IPS-15b (cell line): Measurements from ENCODE around the gene USP24.

Experiments used
- H3K27me3 ChIP-seq: one replicate; pipeline ENCODE4 v1.6.1; 2013; ENCODE audit warnings: low read length; ENCODE audit not compliant: control insufficient read depth, insufficient read depth
- H3K36me3 ChIP-seq: one replicate; pipeline ENCODE4 v1.6.1; 2013; ENCODE audit warnings: low read length; ENCODE audit not compliant: control insufficient read depth, insufficient read depth
- H3K4me1 ChIP-seq: one replicate; pipeline ENCODE4 v1.6.1; 2013; ENCODE audit warnings: mild to moderate bottlenecking, low read length; ENCODE audit not compliant: control insufficient read depth, insufficient read depth
- H3K4me3 ChIP-seq: one replicate; pipeline ENCODE4 v1.5.1; 2013; ENCODE audit warnings: low read depth, low read length
- H3K9ac ChIP-seq: one replicate; pipeline ENCODE4 v1.6.1; 2013; ENCODE audit warnings: low read depth, mild to moderate bottlenecking, low read length
- H3K9me3 ChIP-seq: one replicate; pipeline ENCODE4 v1.6.1; 2013; ENCODE audit warnings: mild to moderate bottlenecking, low read length; ENCODE audit not compliant: control insufficient read depth, insufficient read depth

The USP24 gene

DNA sequence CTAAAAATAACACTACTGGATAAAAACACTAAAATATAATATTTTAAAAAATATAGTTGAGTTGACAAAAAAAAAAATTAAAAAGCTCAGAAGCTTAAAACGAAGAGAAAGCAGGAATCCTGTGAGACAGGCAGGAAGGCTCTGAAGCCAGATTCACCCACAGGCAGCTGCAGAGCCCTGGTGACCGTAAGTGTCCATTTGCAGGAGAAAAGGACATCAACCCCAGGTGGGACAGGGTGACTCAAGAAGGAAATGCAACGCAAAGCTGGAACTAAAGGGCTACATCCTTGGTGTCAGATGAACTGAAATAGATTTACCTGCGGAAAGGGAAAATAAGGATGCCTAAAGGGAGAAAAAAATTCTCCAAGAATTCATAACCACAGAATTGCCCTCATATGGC lies 46.8 kb downstream of the USP24 start:
- Histone ChIP-seq H3K36me3 (no peaks in the 10 kb centered on the region), H3K9me3 (no peaks in the 10 kb centered on the region), H3K4me1 (no peaks in the 10 kb centered on the region), H3K27me3 (no peaks in the 10 kb centered on the region), H3K4me3 (no peak overlapping the region), H3K9ac (no peak overlapping the region)

DNA sequence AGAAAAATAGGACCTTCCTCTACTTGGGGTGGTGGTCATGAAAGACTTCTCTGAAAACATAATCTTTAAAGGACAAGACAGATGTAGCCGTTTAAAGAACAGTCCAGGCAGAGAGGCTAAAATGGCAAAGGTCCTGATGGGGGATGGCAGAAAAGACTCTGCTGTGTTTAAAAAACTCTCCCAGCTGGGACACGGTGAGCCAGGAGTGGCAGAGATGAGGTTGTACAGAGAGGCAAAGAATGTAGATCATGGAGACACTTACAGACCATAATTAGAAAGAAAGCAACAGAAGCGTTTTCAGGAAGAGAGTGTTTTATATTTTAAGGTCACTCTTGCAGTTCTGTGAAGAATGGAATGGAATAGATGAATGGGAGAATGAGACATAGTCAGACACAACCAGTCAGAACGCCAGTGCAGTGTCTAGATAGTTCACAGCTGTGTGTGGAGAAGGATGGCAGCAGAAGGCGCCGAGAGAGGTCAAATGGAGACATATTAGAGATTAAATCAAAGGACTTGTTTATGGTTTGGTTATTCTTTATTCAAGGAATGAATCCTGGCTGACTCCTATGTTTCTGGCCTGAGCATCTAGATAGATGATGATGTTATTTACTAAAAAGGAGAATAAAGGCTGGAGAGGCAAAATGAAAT lies 47.8 kb downstream of the USP24 start:
- Histone ChIP-seq H3K9me3 (no peaks in the 10 kb centered on the region), H3K36me3 (no peaks in the 10 kb centered on the region), H3K9ac (no peak overlapping the region), H3K4me1 (no peaks in the 10 kb centered on the region), H3K27me3 (no peaks in the 10 kb centered on the region), H3K4me3 (no peak overlapping the region)

DNA sequence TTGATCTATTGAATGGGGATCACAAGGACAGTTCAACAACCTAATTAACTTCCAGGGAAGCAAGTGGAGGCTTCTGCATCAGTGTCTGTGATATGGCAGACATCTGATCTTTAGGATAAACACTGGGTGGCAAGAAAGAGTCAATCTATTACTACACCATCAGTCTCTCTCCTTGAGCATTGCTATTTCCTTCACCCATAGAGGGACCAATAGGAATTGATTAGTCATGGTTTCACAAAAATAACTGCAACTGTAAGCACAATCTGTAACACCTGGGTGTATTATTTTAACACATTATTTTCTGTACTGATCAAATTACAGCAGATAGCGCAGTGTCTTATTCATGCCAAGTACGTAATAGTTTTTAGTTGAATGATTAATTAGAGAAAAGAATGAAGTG lies 50.3 kb downstream of the USP24 start:
- Histone ChIP-seq H3K36me3 (no peaks in the 10 kb centered on the region), H3K4me1 (no peaks in the 10 kb centered on the region), H3K27me3 (no peaks in the 10 kb centered on the region), H3K9me3 (no peaks in the 10 kb centered on the region), H3K9ac (no peak overlapping the region), H3K4me3 (no peak overlapping the region)

DNA sequence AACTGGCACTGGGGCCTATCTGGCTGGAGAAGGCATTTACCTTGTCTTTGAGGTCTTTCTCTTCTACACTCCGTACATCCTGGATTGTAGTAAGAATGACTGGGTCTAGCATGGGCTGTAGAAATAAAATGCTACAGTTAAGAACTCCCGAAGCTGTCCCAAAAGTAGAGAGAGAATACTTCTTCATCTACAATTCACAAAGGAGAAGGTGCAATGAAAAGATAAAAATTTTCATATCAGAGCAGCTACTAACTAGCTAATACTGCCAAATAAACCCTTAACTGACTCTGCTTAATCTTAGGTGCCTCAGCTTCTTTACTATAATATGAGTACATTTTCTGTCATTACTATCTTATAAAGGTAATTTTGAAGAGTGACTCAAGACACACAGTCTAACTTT lies 55.6 kb downstream of the USP24 start:
- Histone ChIP-seq H3K9me3 (no peaks in the 10 kb centered on the region), H3K27me3 (no peaks in the 10 kb centered on the region), H3K4me3 (no peak overlapping the region), H3K9ac (no peak overlapping the region), H3K4me1 (no peaks in the 10 kb centered on the region), H3K36me3 (no peaks in the 10 kb centered on the region)

DNA sequence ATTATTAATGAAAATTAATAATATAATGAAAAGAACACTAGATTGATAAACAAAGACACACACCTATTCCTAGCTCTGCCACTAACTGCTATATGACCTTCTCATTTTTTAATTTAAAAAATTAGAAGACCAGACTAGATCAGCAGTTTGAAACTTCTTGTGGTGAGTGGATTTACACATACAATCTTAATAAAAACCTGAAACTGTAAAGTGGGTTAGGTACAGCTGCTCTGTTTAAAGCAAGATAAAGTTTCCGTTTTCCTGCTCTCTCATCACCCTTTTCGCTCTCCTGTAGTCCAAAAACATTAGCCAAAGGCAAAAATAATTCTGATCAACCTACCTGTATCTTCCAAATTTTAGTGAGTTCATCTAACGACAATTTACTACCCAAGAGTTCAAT lies 58.6 kb downstream of the USP24 start:
- no peak overlapping the region for H3K4me3 ChIP-seq
- no peaks in the 10 kb centered on the region for H3K4me1 ChIP-seq
- H3K9me3 ChIP-seq: no peaks in the 10 kb centered on the region
- H3K27me3 ChIP-seq: no peaks in the 10 kb centered on the region
- H3K36me3 ChIP-seq: no peaks in the 10 kb centered on the region
- no peak overlapping the region for H3K9ac ChIP-seq

DNA sequence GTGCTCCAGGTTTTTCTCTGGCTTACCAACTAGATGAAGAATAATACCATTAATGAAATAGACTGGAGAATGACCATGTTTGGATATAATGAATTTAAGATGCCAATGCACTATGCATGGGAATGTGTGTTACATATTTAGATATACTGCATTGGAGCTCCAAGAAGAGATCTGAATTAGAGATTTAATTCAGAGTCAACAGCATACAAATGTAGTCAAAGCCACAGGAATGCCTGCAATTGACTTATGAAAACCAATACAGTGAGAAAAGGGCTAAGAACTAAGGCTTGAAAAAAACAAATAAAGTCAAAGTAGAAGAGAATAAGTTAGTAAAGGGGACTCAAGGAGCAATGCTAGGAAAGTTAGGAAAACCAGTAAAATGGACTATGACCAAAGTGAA lies 59.1 kb downstream of the USP24 start:
- Histone ChIP-seq H3K27me3 (no peaks in the 10 kb centered on the region), H3K9me3 (no peaks in the 10 kb centered on the region), H3K4me1 (no peaks in the 10 kb centered on the region), H3K9ac (no peak overlapping the region), H3K4me3 (no peak overlapping the region), H3K36me3 (no peaks in the 10 kb centered on the region)

DNA sequence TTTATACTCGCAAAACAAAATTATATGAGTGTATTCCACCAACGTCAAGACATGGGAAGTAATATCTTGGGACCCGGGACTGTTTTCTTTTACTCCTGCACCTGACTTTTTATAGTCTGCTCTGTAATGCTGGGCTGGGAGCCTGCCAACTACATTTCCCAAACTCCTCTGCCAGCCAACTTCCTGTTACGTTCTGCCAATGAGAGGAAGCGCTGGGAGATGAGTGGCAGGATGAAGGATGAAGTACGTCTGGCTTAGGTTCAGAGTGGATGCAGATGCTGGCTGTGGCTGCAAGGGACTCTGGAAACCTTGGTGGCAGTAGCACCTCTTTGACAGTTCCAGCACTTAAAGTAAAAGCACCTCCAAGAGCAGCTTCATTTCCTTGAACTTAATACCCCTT lies 59.6 kb downstream of the USP24 start:
- no peaks in the 10 kb centered on the region for H3K9me3 ChIP-seq
- no peaks in the 10 kb centered on the region for H3K36me3 ChIP-seq

DNA sequence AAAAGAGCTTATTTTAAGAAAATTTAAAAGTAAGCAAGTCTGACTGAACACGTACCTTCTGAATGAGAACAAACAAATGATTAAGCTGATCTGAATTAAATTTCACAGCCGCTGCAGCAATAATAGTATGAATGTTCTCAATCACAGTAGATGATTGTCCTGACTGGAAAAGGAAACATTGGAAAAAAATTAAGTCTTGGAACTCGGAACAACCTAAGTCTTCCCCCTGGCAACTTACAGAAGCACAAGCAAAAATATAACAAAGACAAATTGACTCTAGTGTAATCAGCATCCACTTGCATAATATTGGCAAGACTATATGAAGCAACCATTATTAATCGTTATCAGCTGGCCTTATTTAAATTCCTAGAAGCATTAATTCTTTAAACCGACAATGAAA lies 60.5 kb downstream of the USP24 start:
- no peaks in the 10 kb centered on the region for H3K27me3 ChIP-seq
- H3K9me3 ChIP-seq: no peaks in the 10 kb centered on the region
- H3K4me1 ChIP-seq: no peaks in the 10 kb centered on the region
- no peaks in the 10 kb centered on the region for H3K36me3 ChIP-seq
- no peak overlapping the region for H3K9ac ChIP-seq
- H3K4me3 ChIP-seq: no peak overlapping the region

More for the DNA sequence above, 59.6 kb downstream of the USP24 start:
- H3K27me3 ChIP-seq: no peaks in the 10 kb centered on the region
- no peaks in the 10 kb centered on the region for H3K4me1 ChIP-seq
- H3K4me3 ChIP-seq: no peak overlapping the region
- H3K9ac ChIP-seq: no peak overlapping the region

DNA sequence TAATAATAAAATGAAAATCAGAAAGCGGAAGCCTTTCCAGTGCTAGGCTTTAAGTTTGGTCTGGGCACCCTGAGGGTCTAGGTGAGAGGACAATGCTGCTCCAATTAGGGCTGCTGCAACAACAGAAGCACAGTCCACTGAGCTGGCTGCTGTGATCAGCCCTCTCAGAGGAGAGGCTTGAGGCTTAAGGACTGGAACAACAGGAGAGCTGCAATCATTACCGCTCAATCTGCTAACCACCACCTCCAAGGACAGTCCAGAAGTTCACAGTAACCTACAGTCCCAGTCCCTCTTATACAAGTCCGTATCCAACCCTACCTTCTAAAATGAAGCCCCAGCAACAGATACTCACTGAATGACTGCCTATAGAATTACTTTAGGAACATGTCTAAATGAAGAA lies 62.1 kb downstream of the USP24 start:
- no peak overlapping the region for H3K9ac ChIP-seq
- no peak overlapping the region for H3K4me3 ChIP-seq
- H3K36me3 ChIP-seq: peaks cover 2% of the 10 kb centered on the region
- no peaks in the 10 kb centered on the region for H3K9me3 ChIP-seq
- no peaks in the 10 kb centered on the region for H3K4me1 ChIP-seq
- no peaks in the 10 kb centered on the region for H3K27me3 ChIP-seq

DNA sequence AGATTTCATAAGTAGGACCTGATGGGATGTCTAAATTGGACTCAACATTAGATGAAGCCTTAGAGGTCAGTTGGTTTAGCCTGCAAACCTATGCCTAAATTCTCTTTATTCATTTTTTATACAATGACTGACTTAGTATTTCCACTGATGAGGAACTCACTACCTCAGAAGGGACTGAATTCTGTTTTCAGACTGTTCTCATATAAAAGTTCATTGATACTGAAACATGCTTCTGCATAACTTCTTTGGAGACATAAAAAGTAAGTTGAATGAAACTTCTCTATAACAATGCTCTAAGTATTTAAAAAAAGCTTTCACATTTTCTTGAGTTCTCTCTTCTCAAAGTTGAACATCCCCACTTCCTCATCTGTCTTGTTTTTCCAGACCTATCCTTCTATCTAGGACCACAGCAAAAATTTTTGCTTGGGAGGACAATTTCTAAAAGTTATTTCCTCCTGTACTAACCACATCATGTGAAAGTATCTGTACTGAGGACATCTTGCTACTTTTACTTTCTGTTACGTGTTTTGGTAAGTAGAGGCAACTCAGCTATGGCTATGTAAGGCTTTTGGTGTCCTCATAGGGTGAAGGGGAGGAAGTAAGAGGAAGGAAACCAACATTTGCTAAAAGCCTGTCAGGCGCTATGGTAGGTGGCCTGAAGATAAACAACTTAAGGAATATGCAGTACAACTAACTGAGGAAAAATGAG lies 64.1 kb downstream of the USP24 start:
- Histone ChIP-seq H3K36me3 (peaks cover 2% of the 10 kb centered on the region), H3K9me3 (no peaks in the 10 kb centered on the region), H3K4me3 (no peak overlapping the region), H3K27me3 (no peaks in the 10 kb centered on the region), H3K4me1 (no peaks in the 10 kb centered on the region), H3K9ac (no peak overlapping the region)

DNA sequence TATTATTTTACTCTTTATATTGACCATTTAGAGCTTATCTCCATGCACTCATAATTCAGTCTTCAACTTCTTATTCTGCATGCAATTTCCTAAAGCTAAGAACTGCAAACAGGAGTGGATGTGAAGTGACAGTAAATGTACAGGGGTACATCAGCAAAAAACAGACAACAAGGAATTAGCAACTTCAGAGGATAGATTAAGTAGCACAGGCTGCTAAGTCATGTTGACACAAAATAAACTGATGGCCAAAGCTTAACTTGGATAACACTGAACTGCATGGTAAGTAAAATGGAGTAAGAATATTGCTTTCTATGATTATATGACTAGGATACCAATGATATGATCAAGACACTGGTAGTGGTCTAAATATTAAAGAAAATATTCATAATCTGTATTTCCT lies 66.5 kb downstream of the USP24 start:
- Histone ChIP-seq H3K9ac (no peak overlapping the region), H3K36me3 (peaks cover 2% of the 10 kb centered on the region), H3K4me1 (no peaks in the 10 kb centered on the region), H3K4me3 (no peak overlapping the region), H3K27me3 (no peaks in the 10 kb centered on the region), H3K9me3 (no peaks in the 10 kb centered on the region)

DNA sequence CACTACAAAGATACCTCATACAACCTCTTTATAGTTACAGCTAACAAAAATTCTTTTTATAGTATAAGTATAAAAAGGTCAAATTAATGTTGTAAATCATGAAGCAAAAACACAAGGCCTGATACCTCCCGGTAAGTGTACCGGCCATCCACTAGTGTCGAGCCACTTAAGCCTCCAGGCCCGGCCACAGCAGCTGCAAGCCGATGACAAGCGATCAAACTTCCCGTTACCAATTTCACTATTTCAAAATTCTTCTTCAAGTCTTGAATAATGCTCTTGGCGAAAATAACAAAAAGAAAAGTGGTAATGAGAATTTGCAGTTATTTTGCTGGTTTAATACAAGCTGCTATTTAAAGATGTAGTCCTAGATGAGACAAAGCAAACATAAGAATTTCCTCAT lies 67.6 kb downstream of the USP24 start:
- H3K4me1 ChIP-seq: no peaks in the 10 kb centered on the region
- no peaks in the 10 kb centered on the region for H3K27me3 ChIP-seq
- H3K36me3 ChIP-seq: peaks cover 2% of the 10 kb centered on the region
- H3K9me3 ChIP-seq: no peaks in the 10 kb centered on the region
- H3K4me3 ChIP-seq: no peak overlapping the region
- no peak overlapping the region for H3K9ac ChIP-seq
